H1 (cell line): ENCODE results near the gene ZBTB2. TPM values are rescaled to one million over a fixed set of nuclear protein-coding genes. Genes with fewer than 3 reads are reported as not detected.

Experiments used
- ASH2L ChIP-seq: fragments of 200-600, 300-600 bp; sonication (generic); IDR thresholded peaks from one replicate; pipeline ENCODE4 v1.7.1; 2017; ENCODE audit warnings: low read length
- BCL11A ChIP-seq, 2 experiments: IDR thresholded peaks; one replicate each; pipeline ENCODE4 v1.6.1; 2011; ENCODE audit warnings: low read depth in 2 of 2, low read length in 2 of 2, mild to moderate bottlenecking in 2 of 2
- BRCA1 ChIP-seq: IDR thresholded peaks from 2 replicates; pipeline ENCODE4 v1.6.1; 2012; ENCODE audit warnings: low read depth, low read length, improper control_type of control experiment
- CBX5 ChIP-seq: fragments of 300-800, 300-1000 bp; sonication (generic); IDR thresholded peaks from 2 replicates; pipeline ENCODE4 v1.7.1; 2016; ENCODE audit warnings: antibody characterized with exemption, low read length, low read depth
- CEBPB ChIP-seq: IDR thresholded peaks from 2 replicates; pipeline ENCODE4 v1.6.1; 2012; ENCODE audit warnings: low read depth, low read length
- CTBP2 ChIP-seq: IDR thresholded peaks from 2 replicates; pipeline ENCODE4 v1.7.0; 2011; ENCODE audit warnings: borderline replicate concordance, mild to moderate bottlenecking, moderate library complexity, mixed read lengths, low read length; ENCODE audit not compliant: insufficient read depth, insufficient read length
- EGR1 ChIP-seq: IDR thresholded peaks from 2 replicates; pipeline ENCODE4 v1.6.1; 2011; ENCODE audit warnings: low read depth, low read length, borderline replicate concordance
- EZH2 ChIP-seq: fragments of 200-600 bp; sonication (generic); IDR thresholded peaks from 2 replicates; pipeline ENCODE4 v1.7.1; 2012; ENCODE audit warnings: low read depth, mild to moderate bottlenecking, moderate library complexity, low read length, inconsistent platforms; ENCODE audit not compliant: severe bottlenecking
- GABPA ChIP-seq: IDR thresholded peaks from 2 replicates; pipeline ENCODE4 v1.6.1; 2011; ENCODE audit warnings: mild to moderate bottlenecking, low read length, moderate library complexity, borderline replicate concordance; ENCODE audit not compliant: insufficient read depth
- GTF2F1 ChIP-seq: IDR thresholded peaks from 2 replicates; pipeline ENCODE4 v1.6.1; 2012; ENCODE audit warnings: low read depth, low read length, improper control_type of control experiment, borderline replicate concordance
- JUN ChIP-seq: IDR thresholded peaks from 2 replicates; pipeline ENCODE4 v1.6.1; 2011; ENCODE audit warnings: low read depth, mild to moderate bottlenecking, improper control_type of control experiment, low read length
- JUND ChIP-seq: IDR thresholded peaks from 2 replicates; pipeline ENCODE4 v1.6.1; 2011; ENCODE audit warnings: mild to moderate bottlenecking, improper control_type of control experiment, low read length
- KDM1A ChIP-seq: fragments of 200-600, 300-600 bp; sonication (generic); IDR thresholded peaks from 2 replicates; pipeline ENCODE4 v1.7.1; 2016; ENCODE audit warnings: mild to moderate bottlenecking, low read length, borderline replicate concordance
- KDM4A ChIP-seq: IDR thresholded peaks from one replicate; pipeline ENCODE4 v1.7.1; 2012; ENCODE audit warnings: low read depth, mild to moderate bottlenecking, moderate library complexity, low read length, inconsistent platforms; ENCODE audit not compliant: severe bottlenecking
- NANOG ChIP-seq: IDR thresholded peaks from 2 replicates; pipeline ENCODE4 v1.6.1; 2011; ENCODE audit warnings: low read length, low read depth, mild to moderate bottlenecking, inconsistent platforms; ENCODE audit not compliant: insufficient read depth, poor library complexity, severe bottlenecking
- POLR2A ChIP-seq, 2 experiments: IDR thresholded peaks; 1 replicate in 1 of 2; 2 replicates in 1 of 2; pipeline ENCODE4 v1.6.1; 2011; ENCODE audit warnings: low read depth in 2 of 2, low read length in 2 of 2, mild to moderate bottlenecking in 2 of 2; ENCODE audit errors: control extremely low read depth in 1 of 2
- POLR2AphosphoS5 ChIP-seq: IDR thresholded peaks from 2 replicates; pipeline ENCODE4 v1.6.1; 2011; ENCODE audit warnings: low read depth, low read length
- RAD21 ChIP-seq, 2 experiments: IDR thresholded peaks in 1 of 2; conservative IDR thresholded peaks in 1 of 2; 2 replicates each; pipeline ENCODE4 v1.6.1; 2011; ENCODE audit warnings: low read depth in 2 of 2, low read length in 2 of 2, improper control_type of control experiment in 1 of 2, inconsistent platforms in 1 of 2, mild to moderate bottlenecking in 1 of 2, moderate library complexity in 1 of 2
- SIRT6 ChIP-seq: IDR thresholded peaks from one replicate; pipeline ENCODE4 v1.7.1; 2012; ENCODE audit warnings: low read length, inconsistent platforms
- SIX5 ChIP-seq: IDR thresholded peaks from 2 replicates; pipeline ENCODE4 v1.6.1; 2011; ENCODE audit warnings: mild to moderate bottlenecking, low read depth, low read length
- SP1 ChIP-seq: IDR thresholded peaks from 2 replicates; pipeline ENCODE4 v1.6.1; 2011; ENCODE audit warnings: low read depth, low read length
- SP4 ChIP-seq: IDR thresholded peaks from 2 replicates; pipeline ENCODE4 v1.6.1; 2012; ENCODE audit warnings: low read length, inconsistent platforms
- SRF ChIP-seq: IDR thresholded peaks from 2 replicates; pipeline ENCODE4 v1.6.1; 2011; ENCODE audit warnings: mild to moderate bottlenecking, low read depth, low read length, moderate library complexity
- YY1 ChIP-seq: IDR thresholded peaks from 2 replicates; pipeline ENCODE4 v1.6.1; 2011; ENCODE audit warnings: low read depth, mild to moderate bottlenecking, low read length
- ZNF274 ChIP-seq: IDR thresholded peaks from 2 replicates; pipeline ENCODE4 v1.7.0; 2012; ENCODE audit warnings: low read length, borderline replicate concordance; ENCODE audit errors: extremely low read depth
- polyA plus RNA-seq, 7 experiments: library from polyadenylated mRNA; depleted of rRNA in 3 of 7; stranded (reverse) in 5 of 7; unstranded in 2 of 7; fragments of >200 nt in 5 of 7; fragments of 200-250 nt in 2 of 7; gene quantifications; 1 replicate in 5 of 7; 2 replicates in 1 of 7; 4 replicates in 1 of 7; pipeline versions ENCODE4 v1.2.1 to v1.2.3, GENCODE V29; 2011 to 2013; ENCODE audit warnings: missing spikeins in 2 of 7, mixed read lengths in 2 of 7
- total RNA-seq: library from RNA; stranded (reverse); fragmentation: NEBNext Ultra II Directional; extraction: Animal tissue kit (Norgen Biotek cat#: 25700); gene quantifications from 2 replicates; pipeline ENCODE4 v1.2.1, GENCODE V29; 2021
- TF ChIP-seq, protein P1 (sequence below): IDR thresholded peaks from 2 replicates; pipeline ENCODE4 v1.6.1; 2012; ENCODE audit warnings: inconsistent platforms

Gene ZBTB2
- total and polyA plus RNA-seq, 2 of the 8 experiments (the other 6 are each of a cell fraction or from before 2014, with no cell fraction given) = 16.1 to 23.7 TPM

DNA sequence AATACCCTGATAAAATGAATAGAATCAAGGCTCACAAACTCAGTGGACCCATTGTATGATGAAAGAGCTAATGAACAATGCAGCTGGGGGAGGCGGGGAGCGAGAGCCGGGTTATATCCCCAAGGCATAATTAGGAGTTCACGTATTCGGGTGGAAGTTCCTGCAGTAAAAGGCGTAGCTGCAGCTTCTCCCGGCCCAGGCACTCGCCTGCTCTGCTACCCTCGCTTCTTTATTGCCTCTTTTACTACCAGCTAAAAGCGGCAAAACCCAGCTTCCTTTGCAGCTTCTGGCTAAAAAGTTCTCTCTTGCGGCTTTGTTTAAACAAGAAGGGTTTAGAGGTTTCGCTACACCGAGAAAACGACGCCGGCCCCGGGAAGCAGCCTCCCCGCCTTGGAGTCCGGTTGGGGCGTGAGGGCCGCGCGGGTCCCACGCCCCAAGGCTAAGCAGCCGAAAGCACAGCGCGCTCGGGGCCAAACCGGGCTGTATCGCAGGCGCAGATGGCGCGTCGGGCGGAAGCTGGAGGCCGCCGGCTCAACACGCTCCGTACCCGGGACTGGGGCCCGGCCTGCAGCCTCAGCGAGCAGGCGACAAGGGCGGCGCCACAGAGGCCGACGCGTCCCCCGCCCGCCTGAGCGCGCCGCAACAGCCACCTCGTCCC, 1.6 kb downstream of the ZBTB2 start (continued):
- TF ChIP-seq, protein P1, sequence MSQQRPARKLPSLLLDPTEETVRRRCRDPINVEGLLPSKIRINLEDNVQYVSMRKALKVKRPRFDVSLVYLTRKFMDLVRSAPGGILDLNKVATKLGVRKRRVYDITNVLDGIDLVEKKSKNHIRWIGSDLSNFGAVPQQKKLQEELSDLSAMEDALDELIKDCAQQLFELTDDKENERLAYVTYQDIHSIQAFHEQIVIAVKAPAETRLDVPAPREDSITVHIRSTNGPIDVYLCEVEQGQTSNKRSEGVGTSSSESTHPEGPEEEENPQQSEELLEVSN = no peak
- TF ChIP-seq CEBPB (0 out of 2 replicates have a peak, but pooled peaks have one; percentile 12), CTBP2 (no peak), EZH2 (no peak), NANOG (no peak), SP4 (peak; percentile 21; the same call in 1 of the 2 replicates), GTF2F1 (no peak), SRF (no peak), ZNF274 (no peak), BCL11A (IDR thresholded peaks at IDR 0.05; ENCODE audit: low read depth in 2 of 2, low read length in 2 of 2) (no peak), RAD21 (IDR thresholded peaks at IDR 0.05 in 1 of 2, conservative IDR thresholded peaks at IDR 0.05 in 1 of 2; ENCODE audit: low read depth in 2 of 2, low read length in 2 of 2) (no peak), SIRT6 (no peak), JUN (no peak), POLR2A (IDR thresholded peaks at IDR 0.05; ENCODE audit: control extremely low read depth in 1 of 2, low read depth in 2 of 2, low read length in 2 of 2) (peak; percentile 49 to 59), EGR1 (no peak), BRCA1 (no peak), POLR2AphosphoS5 (peak; percentile 85), GABPA (no peak), SP1 (no peak), SIX5 (no peak), CBX5 (no peak), ASH2L (peak; percentile 62), YY1 (no peak; the same call in 1 of the 2 replicates), KDM4A (no peak), KDM1A (no peak), JUND (no peak)
